Neural progenitor cell (in vitro differentiated cells): ENCODE measurements around the gene F5. TPM values are rescaled to one million over a fixed set of nuclear protein-coding genes. Genes with fewer than 3 reads are reported as not detected.
"Not testable (repeated sequence)": the region's sequence is repeated elsewhere in the genome, so short reads cannot be mapped to it uniquely, and the experiment has no call there.

ENCODE experiments used
- DNase-seq: peaks from one replicate; pipeline ENCODE4 v3.0.0-alpha.2; 2016; ENCODE audit warnings: low spot score
- H2AFZ ChIP-seq: fragments of 200-600 bp; sonication (generic); replicated peaks from 2 replicates; pipeline ENCODE4 v1.6.1; 2016; ENCODE audit warnings: antibody characterized with exemption
- H3F3A ChIP-seq: fragments of 200-600 bp; sonication (generic); 2 replicates; pipeline ENCODE4 v1.6.1; 2016; ENCODE audit warnings: antibody characterized with exemption, low read depth
- H3K27ac ChIP-seq: fragments of 200-600 bp; sonication (generic); 2 replicates; pipeline ENCODE4 v1.5.1; 2016; ENCODE audit warnings: mild to moderate bottlenecking
- H3K27me3 ChIP-seq: fragments of 200-600 bp; sonication (generic); 2 replicates; pipeline ENCODE4 v1.6.1; 2016; ENCODE audit warnings: mild to moderate bottlenecking, moderate library complexity
- H3K36me3 ChIP-seq: fragments of 200-600 bp; sonication (generic); 2 replicates; pipeline ENCODE4 v1.5.1; 2016
- H3K4me1 ChIP-seq: fragments of 200-600 bp; sonication (generic); 2 replicates; pipeline ENCODE4 v1.6.1; 2016; ENCODE audit warnings: mixed run types
- H3K4me2 ChIP-seq: fragments of 200-600 bp; sonication (generic); 2 replicates; pipeline ENCODE4 v1.6.1; 2016
- H3K4me3 ChIP-seq: fragments of 200-600 bp; sonication (generic); 2 replicates; pipeline ENCODE4 v1.5.1; 2016
- H3K79me2 ChIP-seq: fragments of 200-600 bp; sonication (generic); 2 replicates; pipeline ENCODE4 v1.6.1; 2016; ENCODE audit warnings: low read depth
- H3K9ac ChIP-seq: fragments of 200-600 bp; sonication (generic); 2 replicates; pipeline ENCODE4 v1.6.1; 2016
- H3K9me3 ChIP-seq: fragments of 200-600 bp; sonication (generic); 2 replicates; pipeline ENCODE4 v1.5.1; 2016; ENCODE audit warnings: low read depth
- H4K20me1 ChIP-seq: fragments of 200-600 bp; sonication (generic); 2 replicates; pipeline ENCODE4 v1.6.1; 2016; ENCODE audit warnings: low read depth
- H3K27ac Mint-ChIP-seq: 3 replicates; pipeline ENCODE4 v1.8.0; 2021; ENCODE audit warnings: mixed read lengths
- H3K27me3 Mint-ChIP-seq: 2 replicates; pipeline ENCODE4 v1.8.0; 2022; ENCODE audit warnings: low read depth, mild to moderate bottlenecking, inconsistent platforms, moderate library complexity, mixed read lengths; ENCODE audit not compliant: insufficient read depth
- H3K36me3 Mint-ChIP-seq: 3 replicates; pipeline ENCODE4 v1.8.0; 2021; ENCODE audit warnings: mixed read lengths
- H3K4me1 Mint-ChIP-seq: 3 replicates; pipeline ENCODE4 v1.8.0; 2021; ENCODE audit warnings: mixed read lengths
- H3K4me3 Mint-ChIP-seq: 3 replicates; pipeline ENCODE4 v1.8.0; 2021; ENCODE audit warnings: mild to moderate bottlenecking, moderate library complexity, mixed read lengths
- H3K9me3 Mint-ChIP-seq: 3 replicates; pipeline ENCODE4 v1.8.0; 2020; ENCODE audit warnings: mixed read lengths
- EZH2 ChIP-seq: fragments of 200-600 bp; sonication (generic); IDR thresholded peaks from 2 replicates; pipeline ENCODE4 v1.6.1; 2017; ENCODE audit warnings: antibody characterized with exemption, mild to moderate bottlenecking, moderate library complexity
- EZH2phosphoT487 ChIP-seq: fragments of 200-600 bp; sonication (generic); IDR thresholded peaks from 2 replicates; pipeline ENCODE4 v1.6.1; 2017; ENCODE audit warnings: antibody characterized with exemption
- total RNA-seq: library from RNA; depleted of rRNA; stranded (reverse); fragments of >200 nt; gene quantifications from 2 replicates; pipeline ENCODE4 v1.2.3, GENCODE V29; 2015; ENCODE audit warnings: low replicate concordance
- TF ChIP-seq, protein P1 (sequence below): fragments of 200-600 bp; sonication (generic); IDR thresholded peaks from 2 replicates; pipeline ENCODE4 v1.5.1; 2017; ENCODE audit warnings: antibody characterized with exemption, mild to moderate bottlenecking

Gene F5
- total RNA-seq, 1 donor from 2014 or later = not detected

DNA sequence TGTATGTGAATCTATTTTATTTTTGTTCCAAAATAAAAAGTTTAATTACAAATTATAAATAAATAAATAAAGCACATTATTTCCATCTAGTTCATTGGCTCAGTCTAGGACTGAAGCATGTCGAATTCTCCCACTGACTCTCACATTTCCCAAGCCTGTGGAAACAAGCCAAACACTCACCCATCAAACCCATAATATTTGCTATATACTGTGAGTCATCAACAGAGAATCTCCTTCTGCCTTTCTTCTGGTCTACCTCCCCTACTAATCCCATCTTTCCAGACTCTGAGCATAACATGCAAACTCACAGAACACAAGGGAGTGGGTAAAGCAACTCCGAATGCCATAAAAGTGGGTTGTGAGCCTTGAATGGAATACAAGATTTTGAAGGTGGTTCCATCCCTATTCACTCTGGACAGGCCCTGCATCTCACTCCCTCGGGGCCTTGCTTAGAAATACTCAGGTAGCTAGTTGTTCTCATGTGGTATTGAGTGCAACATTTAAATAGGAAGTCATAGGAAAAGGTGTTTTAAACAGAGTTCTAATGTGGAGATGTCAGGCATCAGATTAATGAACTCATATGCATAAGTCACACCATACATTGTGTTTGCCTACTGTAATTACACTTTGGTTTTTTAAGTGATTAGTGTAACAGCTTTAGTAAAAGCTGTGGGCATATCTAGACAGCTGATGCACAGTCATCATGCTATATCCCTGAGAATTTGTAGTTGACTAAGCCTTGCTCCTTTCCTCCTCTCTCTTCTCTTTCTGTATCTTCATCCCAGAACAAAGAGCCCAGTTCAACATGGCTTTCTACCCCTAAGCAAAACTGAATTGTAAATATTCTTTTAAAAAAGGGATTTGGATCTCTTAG is 47.0 kb downstream of the F5 start:
- H3K4me2 ChIP-seq = no peak overlapping the region
- H3K27ac Mint-ChIP-seq = no peak overlapping the region

DNA sequence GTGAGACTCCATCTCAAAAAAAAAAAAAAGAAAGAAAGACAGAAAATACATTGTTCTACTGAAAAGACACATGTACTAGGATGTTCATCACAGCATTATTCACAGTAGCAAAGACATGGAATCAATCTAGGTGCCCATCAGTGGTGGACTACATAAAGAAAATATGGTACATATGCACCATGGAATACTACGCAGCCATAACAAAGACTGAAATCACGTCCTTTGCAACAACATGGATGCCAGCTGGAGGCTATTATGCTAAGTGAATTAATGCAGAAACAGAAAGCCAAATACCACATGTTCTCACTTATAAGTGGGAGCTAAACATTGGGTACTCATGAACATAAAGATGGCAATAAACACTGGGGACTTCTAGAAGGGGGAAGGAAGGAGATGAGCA is 51.6 kb downstream of the F5 start:
- no peak overlapping the region for H2AFZ ChIP-seq
- no peak for TF ChIP-seq EZH2
- TF ChIP-seq, protein P1, sequence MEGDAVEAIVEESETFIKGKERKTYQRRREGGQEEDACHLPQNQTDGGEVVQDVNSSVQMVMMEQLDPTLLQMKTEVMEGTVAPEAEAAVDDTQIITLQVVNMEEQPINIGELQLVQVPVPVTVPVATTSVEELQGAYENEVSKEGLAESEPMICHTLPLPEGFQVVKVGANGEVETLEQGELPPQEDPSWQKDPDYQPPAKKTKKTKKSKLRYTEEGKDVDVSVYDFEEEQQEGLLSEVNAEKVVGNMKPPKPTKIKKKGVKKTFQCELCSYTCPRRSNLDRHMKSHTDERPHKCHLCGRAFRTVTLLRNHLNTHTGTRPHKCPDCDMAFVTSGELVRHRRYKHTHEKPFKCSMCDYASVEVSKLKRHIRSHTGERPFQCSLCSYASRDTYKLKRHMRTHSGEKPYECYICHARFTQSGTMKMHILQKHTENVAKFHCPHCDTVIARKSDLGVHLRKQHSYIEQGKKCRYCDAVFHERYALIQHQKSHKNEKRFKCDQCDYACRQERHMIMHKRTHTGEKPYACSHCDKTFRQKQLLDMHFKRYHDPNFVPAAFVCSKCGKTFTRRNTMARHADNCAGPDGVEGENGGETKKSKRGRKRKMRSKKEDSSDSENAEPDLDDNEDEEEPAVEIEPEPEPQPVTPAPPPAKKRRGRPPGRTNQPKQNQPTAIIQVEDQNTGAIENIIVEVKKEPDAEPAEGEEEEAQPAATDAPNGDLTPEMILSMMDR = no peak
- no peak for TF ChIP-seq EZH2phosphoT487
- no peak overlapping the region for H3K4me2 ChIP-seq
- H3K79me2 ChIP-seq = no peaks in the 10 kb centered on the region
- no peaks in the 10 kb centered on the region for H3K27me3 ChIP-seq
- Mint-ChIP-seq H3K9me3 (no peaks in the 10 kb centered on the region), H3K4me3 (no peak overlapping the region), H3K27ac (no peak overlapping the region), H3K36me3 (no peaks in the 10 kb centered on the region), H3K27me3 (no peaks in the 10 kb centered on the region), H3K4me1 (peaks cover 4% of the 10 kb centered on the region)
- no peak overlapping the region for H3K9ac ChIP-seq
- no peaks in the 10 kb centered on the region for H3F3A ChIP-seq
- H3K27ac ChIP-seq = no peak overlapping the region
- no peak overlapping the region for H3K4me3 ChIP-seq
- H3K9me3 ChIP-seq = no peaks in the 10 kb centered on the region
- H3K4me1 ChIP-seq = peaks cover under 1% of the 10 kb centered on the region
- H4K20me1 ChIP-seq = no peaks in the 10 kb centered on the region
- no peak for DNase-seq
- no peaks in the 10 kb centered on the region for H3K36me3 ChIP-seq

More for the DNA sequence above, 47.0 kb downstream of the F5 start:
- Mint-ChIP-seq H3K4me1 (peaks cover 8% of the 10 kb centered on the region), H3K4me3 (no peak overlapping the region), H3K27me3 (no peaks in the 10 kb centered on the region), H3K9me3 (no peaks in the 10 kb centered on the region), H3K36me3 (no peaks in the 10 kb centered on the region)
- no peaks in the 10 kb centered on the region for H3K27me3 ChIP-seq
- no peaks in the 10 kb centered on the region for H3K9me3 ChIP-seq
- no peaks in the 10 kb centered on the region for H4K20me1 ChIP-seq
- no peak for DNase-seq
- no peak overlapping the region for H3K27ac ChIP-seq
- no peak overlapping the region for H3K9ac ChIP-seq
- no peaks in the 10 kb centered on the region for H3F3A ChIP-seq
- H3K79me2 ChIP-seq = no peaks in the 10 kb centered on the region
- TF ChIP-seq EZH2 (no peak), EZH2phosphoT487 (no peak)
- TF ChIP-seq, protein P1 = no peak
- no peak overlapping the region for H2AFZ ChIP-seq
- no peaks in the 10 kb centered on the region for H3K4me1 ChIP-seq
- H3K4me3 ChIP-seq = no peak overlapping the region
- no peaks in the 10 kb centered on the region for H3K36me3 ChIP-seq

DNA sequence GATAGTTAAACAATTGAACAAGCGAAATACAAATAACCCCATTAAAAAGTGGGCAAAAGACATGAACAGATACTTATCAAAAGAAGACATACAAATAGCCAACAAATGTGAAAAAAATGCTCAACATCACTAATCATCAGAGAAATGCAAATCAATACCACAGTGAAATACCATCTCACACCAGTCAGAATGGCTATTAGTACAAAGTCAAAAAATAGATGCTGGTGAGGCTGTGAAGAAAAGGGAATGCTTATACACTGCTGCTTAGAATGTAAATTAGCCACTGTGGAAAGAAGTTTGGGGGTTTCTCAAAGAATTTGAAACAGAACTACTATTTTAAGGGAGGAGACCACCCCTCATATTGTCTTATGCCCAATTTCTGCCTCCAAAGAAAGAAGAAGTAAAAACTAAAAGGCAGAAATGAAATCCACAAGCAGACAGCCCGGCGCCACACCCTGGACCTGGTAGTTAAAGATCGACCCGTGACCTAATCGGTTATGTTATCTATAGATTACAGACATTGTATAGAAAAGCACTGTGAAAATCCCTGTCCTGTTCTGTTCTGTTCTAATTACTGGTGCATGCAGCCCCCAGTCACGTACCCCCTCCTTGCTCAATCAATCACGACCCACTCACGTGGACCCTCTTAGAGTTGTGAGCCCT is 52.6 kb downstream of the F5 start:
- not testable (repeated sequence) for H3K9ac ChIP-seq, H2AFZ ChIP-seq, H3K27ac ChIP-seq, H3K4me1 ChIP-seq, H3K9me3 Mint-ChIP-seq, H3K27me3 ChIP-seq, H3K27me3 Mint-ChIP-seq, H4K20me1 ChIP-seq, H3K9me3 ChIP-seq, H3K4me3 ChIP-seq, H3K27ac Mint-ChIP-seq, H3K4me2 ChIP-seq, H3K36me3 ChIP-seq, H3K4me3 Mint-ChIP-seq, H3K79me2 ChIP-seq, DNase-seq, H3K36me3 Mint-ChIP-seq, H3F3A ChIP-seq
- peaks cover 10% of the 10 kb centered on the region for H3K4me1 Mint-ChIP-seq

DNA sequence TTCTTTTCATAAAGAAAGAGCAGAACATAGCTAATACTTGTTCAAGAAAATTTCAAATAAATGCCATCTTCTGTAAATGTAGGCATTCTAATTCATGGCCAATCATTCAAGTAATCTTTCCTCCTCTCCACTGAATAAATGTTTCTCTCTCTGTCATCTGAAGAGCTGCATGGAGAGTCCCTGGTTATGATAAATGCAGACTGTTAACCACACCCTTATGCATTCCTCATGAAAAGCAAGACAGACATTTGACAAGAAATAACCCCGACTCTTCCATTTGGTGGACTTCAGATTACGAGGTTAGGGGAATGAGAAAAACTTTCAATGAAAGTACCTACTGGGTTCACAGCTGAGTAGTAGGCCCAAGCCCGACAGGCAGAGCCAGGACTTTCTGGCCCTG is 55.8 kb downstream of the F5 start:
- Histone ChIP-seq H4K20me1 (no peaks in the 10 kb centered on the region), H3K27me3 (no peaks in the 10 kb centered on the region), H3K9ac (no peak overlapping the region), H3K27ac (no peak overlapping the region), H2AFZ (no peak overlapping the region), H3K36me3 (no peaks in the 10 kb centered on the region), H3K4me2 (no peak overlapping the region), H3K9me3 (no peaks in the 10 kb centered on the region), H3K4me3 (no peak overlapping the region), H3K4me1 (peaks cover 10% of the 10 kb centered on the region), H3F3A (no peaks in the 10 kb centered on the region), H3K79me2 (no peaks in the 10 kb centered on the region)
- Mint-ChIP-seq H3K9me3 (no peaks in the 10 kb centered on the region), H3K4me1 (peaks cover 11% of the 10 kb centered on the region), H3K36me3 (no peaks in the 10 kb centered on the region), H3K27ac (no peak overlapping the region), H3K4me3 (no peak overlapping the region), H3K27me3 (no peaks in the 10 kb centered on the region)
- TF ChIP-seq, protein P1 = no peak
- no peak for TF ChIP-seq EZH2
- no peak for TF ChIP-seq EZH2phosphoT487
- DNase-seq = no peak
